Trophoblast cell (in vitro differentiated cells and primary cell): ENCODE results near the gene RAB11FIP4.

Experiments used
- DNase-seq, 2 donors: peaks; one replicate each; pipeline ENCODE4 v3.0.0-alpha.2; 2016
- H2AFZ ChIP-seq: 2 replicates; pipeline ENCODE4 v1.6.1; 2013; ENCODE audit warnings: low read length, moderate library complexity, mild to moderate bottlenecking; ENCODE audit not compliant: insufficient read depth, poor library complexity
- H2AK5ac ChIP-seq: 2 replicates; pipeline ENCODE4 v1.6.1; 2013; ENCODE audit warnings: mild to moderate bottlenecking, low read length
- H2BK120ac ChIP-seq: 2 replicates; pipeline ENCODE4 v1.6.1; 2013; ENCODE audit warnings: low read length, mild to moderate bottlenecking, moderate library complexity; ENCODE audit not compliant: insufficient read depth, poor library complexity
- H2BK12ac ChIP-seq: 2 replicates; pipeline ENCODE4 v1.6.1; 2013; ENCODE audit warnings: mild to moderate bottlenecking, low read length, moderate library complexity
- H2BK5ac ChIP-seq: 2 replicates; pipeline ENCODE4 v1.6.1; 2013; ENCODE audit warnings: low read length, low read depth, moderate library complexity, mild to moderate bottlenecking; ENCODE audit not compliant: poor library complexity
- H3K14ac ChIP-seq: 2 replicates; pipeline ENCODE4 v1.6.1; 2013; ENCODE audit warnings: mild to moderate bottlenecking, low read length
- H3K18ac ChIP-seq: 2 replicates; pipeline ENCODE4 v1.6.1; 2013; ENCODE audit warnings: mild to moderate bottlenecking, low read length
- H3K23ac ChIP-seq: 2 replicates; pipeline ENCODE4 v1.6.1; 2013; ENCODE audit warnings: low read length
- H3K27ac ChIP-seq: 2 replicates; pipeline ENCODE4 v1.5.1; 2013; ENCODE audit warnings: low read depth, mild to moderate bottlenecking, inconsistent platforms, low read length, moderate library complexity
- H3K27me3 ChIP-seq: 2 replicates; pipeline ENCODE4 v1.6.1; 2013; ENCODE audit warnings: inconsistent platforms, mild to moderate bottlenecking, low read length, moderate library complexity; ENCODE audit not compliant: insufficient read depth
- H3K36me3 ChIP-seq, 2 experiments: 1 replicate in 1 of 2; 2 replicates in 1 of 2; pipeline ENCODE4 v1.6.1; 2013; ENCODE audit warnings: low read length in 2 of 2, mild to moderate bottlenecking in 2 of 2, moderate library complexity in 1 of 2; ENCODE audit not compliant: insufficient read depth in 2 of 2, control insufficient read depth in 1 of 2
- H3K4ac ChIP-seq: 2 replicates; pipeline ENCODE4 v1.6.1; 2013; ENCODE audit warnings: low read depth, mild to moderate bottlenecking, low read length, moderate library complexity
- H3K4me1 ChIP-seq, 2 experiments: 1 replicate in 1 of 2; 2 replicates in 1 of 2; pipeline ENCODE4 v1.6.1; 2013; ENCODE audit warnings: low read length in 2 of 2, mild to moderate bottlenecking in 2 of 2, moderate library complexity in 1 of 2; ENCODE audit not compliant: insufficient read depth in 2 of 2, control insufficient read depth in 1 of 2
- H3K4me2 ChIP-seq: 2 replicates; pipeline ENCODE4 v1.6.1; 2013; ENCODE audit warnings: inconsistent platforms, mild to moderate bottlenecking, low read length, moderate library complexity
- H3K4me3 ChIP-seq: 2 replicates; pipeline ENCODE4 v1.5.1; 2013; ENCODE audit warnings: mild to moderate bottlenecking, low read depth, low read length, inconsistent platforms
- H3K79me1 ChIP-seq: one replicate; pipeline ENCODE4 v1.6.1; 2013; ENCODE audit warnings: low read length
- H3K79me2 ChIP-seq: 2 replicates; pipeline ENCODE4 v1.6.1; 2013; ENCODE audit warnings: low read length, mild to moderate bottlenecking; ENCODE audit not compliant: control insufficient read depth, insufficient read depth, poor library complexity
- H3K9ac ChIP-seq: 2 replicates; pipeline ENCODE4 v1.6.1; 2013; ENCODE audit warnings: mild to moderate bottlenecking, low read length
- H3K9me3 ChIP-seq: 2 replicates; pipeline ENCODE4 v1.6.1; 2013; ENCODE audit warnings: low read depth, mild to moderate bottlenecking, control low read depth, inconsistent platforms, low read length; ENCODE audit not compliant: insufficient read depth
- H4K12ac ChIP-seq: 2 replicates; pipeline ENCODE4 v1.6.1; 2013; ENCODE audit warnings: low read depth, mild to moderate bottlenecking, low read length, moderate library complexity
- H4K8ac ChIP-seq: 2 replicates; pipeline ENCODE4 v1.6.1; 2013; ENCODE audit warnings: low read depth, mild to moderate bottlenecking, low read length, moderate library complexity
- H4K91ac ChIP-seq: one replicate; pipeline ENCODE4 v1.6.1; 2013; ENCODE audit warnings: low read depth, mild to moderate bottlenecking, low read length, moderate library complexity
- WGBS: extraction: QIAGEN DNeasy Blood & Tissue Kit; methylation state at CpG from one replicate; pipeline ENCODE4 v1.1.7; 2013; ENCODE audit warnings: missing lambda C conversion rate; ENCODE audit not compliant: insufficient read length, insufficient coverage; ENCODE audit errors: extremely low coverage; 5-methylcytosine and 5-hydroxymethylcytosine counted together

RAB11FIP4 gene

GRCh38 chr17:31390426-31390747, 1.1 kb upstream of the RAB11FIP4 start:
- Histone ChIP-seq H2AK5ac (no peak overlapping the region), H2BK12ac (no peak overlapping the region), H3K27ac (no peak overlapping the region), H2AFZ (no peak overlapping the region), H3K79me1 (no peaks in the 10 kb centered on the region), H3K9me3 (peaks cover 1% of the 10 kb centered on the region), H3K9ac (no peak overlapping the region), H3K4me1 (peaks cover 3 to 7% of the 10 kb centered on the region in 2 experiments), H4K12ac (no peak overlapping the region), H4K8ac (no peak overlapping the region), H3K4ac (no peak overlapping the region), H3K4me2 (no peak overlapping the region), H3K79me2 (no peaks in the 10 kb centered on the region), H3K36me3 (no peaks in the 10 kb centered on the region), H2BK5ac (no peak overlapping the region), H3K14ac (no peak overlapping the region), H3K4me3 (no peak overlapping the region), H4K91ac (no peak overlapping the region), H2BK120ac (no peak overlapping the region), H3K18ac (no peak overlapping the region), H3K27me3 (peaks cover 22% of the 10 kb centered on the region), H3K23ac (no peak overlapping the region)
- no peak for DNase-seq
- WGBS: no CpG with 5 or more reads among the region's 8 CpGs

DNA sequence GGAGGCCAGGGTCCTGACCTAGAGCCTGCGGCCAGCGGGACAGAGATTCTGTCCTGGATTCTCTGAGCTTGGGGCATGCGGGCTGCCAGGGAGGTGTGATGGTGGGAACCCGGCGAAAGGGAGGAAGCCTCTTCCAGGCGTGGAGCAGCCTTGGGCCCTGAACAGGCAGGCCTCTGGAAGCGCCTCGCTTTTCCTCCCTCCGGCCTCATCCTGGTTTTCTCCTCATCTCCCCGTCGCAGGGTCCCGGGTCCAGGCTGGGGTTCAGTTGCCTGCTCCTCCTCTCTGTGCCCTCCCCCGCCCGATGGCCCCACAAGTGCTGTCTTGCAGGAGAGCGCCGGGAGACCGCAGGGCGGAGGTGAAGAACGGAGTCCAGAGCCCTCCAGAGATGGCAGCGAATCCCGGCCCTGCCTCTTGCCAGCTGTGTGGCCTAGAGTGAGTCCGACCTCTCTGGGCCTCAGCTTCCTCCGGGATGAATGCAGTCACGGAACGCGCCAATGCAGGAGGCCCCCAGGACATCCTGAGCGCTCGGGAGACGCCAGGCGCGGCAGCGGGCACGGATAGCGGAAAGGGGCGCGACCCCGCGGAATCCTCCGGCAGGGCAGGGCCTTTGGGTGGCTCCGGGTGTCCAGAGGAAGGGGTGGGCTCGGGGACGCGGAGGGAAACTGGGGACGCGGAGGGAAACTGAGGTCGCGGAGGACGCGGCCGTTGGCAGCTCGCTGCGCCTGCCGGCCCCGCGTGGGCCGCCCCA, 553 bp upstream of the RAB11FIP4 start:
- peak overlapping the region; percentile 48 for H3K4me3 ChIP-seq
- peak overlapping the region; percentile 69 for H2AFZ ChIP-seq
- H3K9me3 ChIP-seq: peaks cover 1% of the 10 kb centered on the region
- peaks cover 22% of the 10 kb centered on the region for H3K27me3 ChIP-seq
- no CpG with 5 or more reads among the region's 56 CpGs for WGBS
- H3K79me1 ChIP-seq: no peaks in the 10 kb centered on the region
- no peak overlapping the region for H4K12ac ChIP-seq
- no peak overlapping the region for H3K4ac ChIP-seq
- no peak overlapping the region for H4K8ac ChIP-seq
- peak; percentile 63 to 67 for DNase-seq
- peak overlapping the region; percentile 46 for H3K4me2 ChIP-seq
- no peak overlapping the region for H2BK12ac ChIP-seq
- H3K14ac ChIP-seq: peak overlapping the region; percentile 32
- H3K9ac ChIP-seq: no peak overlapping the region
- no peak overlapping the region for H2AK5ac ChIP-seq
- H3K18ac ChIP-seq: peak overlapping the region; percentile 17
- H3K36me3 ChIP-seq: no peaks in the 10 kb centered on the region
- no peak overlapping the region for H2BK5ac ChIP-seq
- H3K79me2 ChIP-seq: no peaks in the 10 kb centered on the region
- H3K27ac ChIP-seq: no peak overlapping the region
- peaks cover 3 to 7% of the 10 kb centered on the region in 2 experiments for H3K4me1 ChIP-seq
- peak overlapping the region; percentile 19 for H4K91ac ChIP-seq
- no peak overlapping the region for H2BK120ac ChIP-seq
- no peak overlapping the region for H3K23ac ChIP-seq

DNA sequence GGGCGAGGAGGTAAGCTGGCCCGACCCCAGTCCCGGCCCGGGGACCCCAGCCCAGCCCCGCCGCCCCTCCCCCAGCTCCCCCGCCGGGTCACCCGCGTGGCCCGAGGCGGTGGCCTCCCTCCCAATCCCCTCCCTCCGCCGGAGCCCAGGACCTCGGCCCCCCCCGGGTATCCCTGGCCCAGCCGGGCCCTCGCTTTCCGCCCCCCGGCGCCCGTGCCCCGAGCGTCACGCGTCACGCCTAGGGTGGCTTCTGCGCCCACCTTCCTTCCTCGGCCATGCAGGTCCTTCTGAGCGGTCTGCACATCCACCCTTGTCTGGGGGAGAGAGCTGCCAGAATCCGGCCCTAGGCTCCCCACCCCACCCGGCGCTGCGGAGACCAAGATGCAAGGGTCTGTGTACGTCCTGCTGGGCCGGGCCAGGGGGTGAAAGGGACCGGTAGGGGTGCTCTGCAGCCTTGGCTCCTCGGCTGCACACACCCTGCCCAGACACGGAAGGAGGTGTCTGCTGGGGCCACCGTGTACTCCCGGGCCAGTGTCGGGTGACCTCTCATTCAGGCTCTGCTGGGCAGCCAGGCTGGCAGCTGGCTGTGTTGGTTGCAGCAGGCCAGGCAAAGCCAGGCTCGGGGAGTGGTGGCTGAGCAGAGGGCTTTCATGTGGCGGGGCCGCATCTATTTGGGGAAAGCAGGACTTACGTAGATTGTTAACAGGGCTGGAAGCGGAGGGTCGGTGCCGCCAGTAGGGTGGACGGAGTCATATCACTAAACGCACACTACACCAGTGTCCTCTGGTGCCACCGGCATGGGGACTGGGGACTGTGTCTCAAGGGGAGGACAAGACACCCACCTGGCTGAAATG, 754 bp downstream of the RAB11FIP4 start:
- no CpG with 5 or more reads among the region's 52 CpGs for WGBS
- H3K36me3 ChIP-seq: no peaks in the 10 kb centered on the region
- H2BK5ac ChIP-seq: no peak overlapping the region
- H3K4me3 ChIP-seq: peak overlapping the region; percentile 68
- no peak overlapping the region for H3K27ac ChIP-seq
- peaks cover 3 to 7% of the 10 kb centered on the region in 2 experiments for H3K4me1 ChIP-seq
- no peaks in the 10 kb centered on the region for H3K79me1 ChIP-seq
- no peak overlapping the region for H2BK120ac ChIP-seq
- no peak overlapping the region for H4K91ac ChIP-seq
- no peak overlapping the region for H3K14ac ChIP-seq
- no peak overlapping the region for H2AK5ac ChIP-seq
- no peak overlapping the region for H2AFZ ChIP-seq
- DNase-seq: no peak
- no peak overlapping the region for H3K9ac ChIP-seq
- no peak overlapping the region for H3K4ac ChIP-seq
- no peak overlapping the region for H4K12ac ChIP-seq
- peaks cover 1% of the 10 kb centered on the region for H3K9me3 ChIP-seq
- H2BK12ac ChIP-seq: no peak overlapping the region
- H3K23ac ChIP-seq: no peak overlapping the region
- no peak overlapping the region for H3K18ac ChIP-seq
- H3K27me3 ChIP-seq: peaks cover 22% of the 10 kb centered on the region
- no peaks in the 10 kb centered on the region for H3K79me2 ChIP-seq
- H3K4me2 ChIP-seq: peak overlapping the region; percentile 76
- no peak overlapping the region for H4K8ac ChIP-seq

- Histone ChIP-seq H3K4me3 (no peak overlapping the region), H3K18ac (no peak overlapping the region), H3K23ac (no peak overlapping the region), H3K4me2 (no peak overlapping the region), H3K9me3 (peaks cover 1% of the 10 kb centered on the region), H4K8ac (no peak overlapping the region), H3K9ac (no peak overlapping the region), H3K27me3 (peaks cover 22% of the 10 kb centered on the region), H2BK120ac (no peak overlapping the region), H2AK5ac (no peak overlapping the region), H4K91ac (no peak overlapping the region), H3K27ac (no peak overlapping the region), H3K4me1 (peaks cover 3 to 7% of the 10 kb centered on the region in 2 experiments), H4K12ac (no peak overlapping the region), H3K36me3 (no peaks in the 10 kb centered on the region), H3K4ac (no peak overlapping the region), H2BK5ac (no peak overlapping the region), H2AFZ (no peak overlapping the region), H3K79me2 (no peaks in the 10 kb centered on the region), H3K14ac (no peak overlapping the region), H2BK12ac (no peak overlapping the region), H3K79me1 (no peaks in the 10 kb centered on the region)
- no peak for DNase-seq
- no CpG with 5 or more reads among the region's 17 CpGs for WGBS
Measured at GRCh38 chr17:31392856-31393748, 1.6 kb downstream of the RAB11FIP4 start.
